Medulla oblongata (tissue), 1 donor: ENCODE results near the gene ICA1L.

Experiments
- DNase-seq: peaks from one replicate; pipeline ENCODE4 v3.0.0-alpha.2; 2015; ENCODE audit errors: extremely low spot score

The ICA1L gene

DNA sequence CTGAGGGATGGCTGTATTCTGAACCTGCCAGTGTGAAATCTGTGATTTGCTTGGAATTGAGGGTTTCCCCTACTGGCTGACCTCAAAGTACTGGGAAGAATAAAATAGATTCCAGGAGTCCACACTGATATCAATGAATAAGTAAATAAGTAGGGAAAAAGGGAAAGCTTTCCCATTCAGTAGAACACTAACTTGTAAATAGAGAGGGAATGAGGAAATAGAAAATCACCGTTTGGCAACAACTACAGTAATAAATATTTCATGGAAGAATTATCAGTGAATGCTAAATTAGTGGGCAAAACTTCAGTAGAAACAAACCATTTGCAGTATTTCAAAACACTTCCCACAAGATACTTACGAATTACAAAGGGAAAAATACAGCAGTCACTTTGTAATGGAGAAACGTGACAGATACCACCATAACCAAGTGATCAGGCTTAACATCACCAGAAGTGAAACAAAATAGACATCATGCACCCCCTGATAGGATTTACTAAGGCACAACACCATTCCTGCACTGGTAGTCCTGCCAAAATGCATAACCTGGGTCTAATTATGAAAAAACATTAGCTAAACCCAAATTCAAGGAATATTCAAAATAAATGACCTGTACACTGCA, 88.5 kb downstream of the ICA1L start:
- no peak for DNase-seq

- no peak for DNase-seq
Observed at GRCh38 chr2:202780514-202781021, 91.0 kb downstream of the ICA1L start.

DNA sequence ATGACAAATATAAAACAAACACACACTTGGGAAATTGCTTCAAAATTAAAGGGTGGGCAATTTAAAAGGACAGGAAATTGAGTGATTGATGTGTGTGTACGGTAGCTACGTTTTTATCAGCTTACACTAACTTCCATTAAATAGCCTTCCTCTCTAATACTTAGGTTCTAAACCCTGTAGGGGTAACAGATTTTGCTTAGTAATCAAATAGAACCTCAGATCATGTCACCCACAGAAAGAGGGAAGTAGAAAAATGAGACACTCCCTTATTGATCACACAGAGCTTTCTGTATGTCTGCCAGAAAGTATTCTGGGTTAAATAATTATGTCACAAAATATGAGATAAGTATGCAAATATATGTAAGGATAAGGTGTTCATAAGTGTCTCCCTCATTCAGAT, 93.3 kb downstream of the ICA1L start:
- no peak for DNase-seq

- no peak for DNase-seq
Observed at GRCh38 chr2:202774104-202774503, 97.5 kb downstream of the ICA1L start.

DNA sequence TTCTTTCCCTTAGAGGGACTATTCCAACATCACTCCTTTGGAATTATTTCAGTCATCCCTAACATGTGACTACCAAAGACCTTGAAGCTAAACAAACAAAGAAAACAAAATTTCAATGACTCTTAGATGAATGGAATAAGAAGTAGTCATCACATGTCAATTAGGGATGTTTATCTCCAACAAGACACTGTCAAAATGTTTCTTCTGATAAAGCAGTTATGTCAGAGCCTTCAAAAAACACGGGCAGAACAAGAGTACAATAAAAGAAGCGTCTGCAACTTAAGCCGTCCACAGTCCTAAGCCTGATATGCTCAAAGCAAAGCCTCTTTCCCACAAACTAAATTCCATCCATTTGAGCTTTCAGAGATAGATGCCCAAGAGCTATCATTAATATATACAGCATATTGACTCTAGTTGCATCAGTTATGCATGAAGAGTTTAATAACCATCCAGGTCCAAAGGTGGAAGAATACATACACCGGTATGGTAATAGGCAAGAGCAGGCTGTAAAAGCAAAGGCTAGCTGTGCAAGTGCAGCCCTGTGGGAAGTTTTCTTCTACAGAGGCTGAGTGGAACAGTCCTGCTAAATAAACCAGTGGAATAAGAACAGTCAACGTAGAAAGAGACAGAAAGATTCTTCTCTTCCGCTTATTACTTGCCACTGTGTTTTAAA, 98.1 kb downstream of the ICA1L start:
- no peak for DNase-seq

DNA sequence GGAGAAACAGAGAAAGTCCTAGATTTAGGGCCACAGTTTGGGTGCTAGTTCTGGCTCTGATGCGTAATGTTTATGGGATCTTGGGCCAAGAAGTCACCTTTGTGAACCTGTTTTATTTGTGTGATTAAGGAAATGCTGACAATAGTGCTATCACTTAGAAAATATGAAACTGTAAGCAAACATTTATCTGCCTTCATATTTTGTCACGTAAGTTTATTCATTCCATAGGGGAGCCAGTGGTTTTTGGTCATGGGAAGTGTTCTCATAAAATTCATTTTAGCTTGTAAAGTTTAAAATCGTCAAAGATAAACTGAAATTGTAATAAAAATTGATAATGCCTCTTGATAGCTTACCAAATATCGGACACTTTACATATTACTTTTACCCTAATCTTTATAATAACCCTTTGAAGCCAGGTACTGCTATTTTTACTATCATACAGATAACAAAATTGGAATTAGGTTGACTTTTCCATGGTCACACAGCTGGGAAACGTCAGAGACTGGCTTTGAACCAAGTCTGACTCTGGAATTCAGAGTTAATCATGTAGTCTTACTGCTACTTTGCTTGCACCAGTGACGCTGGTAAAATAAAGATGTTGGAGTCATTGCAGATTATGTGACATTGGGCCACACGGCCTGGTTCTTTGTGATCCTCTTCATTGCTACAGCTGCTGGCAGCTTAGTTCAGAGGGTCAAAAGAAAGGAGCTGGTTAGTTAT, 99.7 kb downstream of the ICA1L start:
- no peak for DNase-seq

DNA sequence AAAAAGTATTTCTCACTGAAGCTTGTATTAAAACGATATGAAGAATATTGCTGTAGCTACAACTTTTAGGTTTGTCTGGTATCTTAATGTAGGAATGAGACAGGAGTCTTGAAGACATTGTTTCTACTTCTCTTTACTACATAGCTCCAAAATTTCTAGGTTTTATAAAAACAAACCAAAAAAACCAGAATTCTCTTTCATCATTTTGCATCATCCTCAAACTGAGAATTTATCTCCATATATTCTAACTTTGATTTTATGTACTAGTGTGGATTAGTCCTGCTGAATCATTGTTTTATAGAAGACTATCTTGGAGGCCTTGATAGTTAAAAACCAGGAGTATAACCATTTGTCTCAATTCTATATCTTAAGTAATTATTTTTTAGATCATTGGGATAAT, 100.2 kb downstream of the ICA1L start:
- DNase-seq, result no peak

DNA sequence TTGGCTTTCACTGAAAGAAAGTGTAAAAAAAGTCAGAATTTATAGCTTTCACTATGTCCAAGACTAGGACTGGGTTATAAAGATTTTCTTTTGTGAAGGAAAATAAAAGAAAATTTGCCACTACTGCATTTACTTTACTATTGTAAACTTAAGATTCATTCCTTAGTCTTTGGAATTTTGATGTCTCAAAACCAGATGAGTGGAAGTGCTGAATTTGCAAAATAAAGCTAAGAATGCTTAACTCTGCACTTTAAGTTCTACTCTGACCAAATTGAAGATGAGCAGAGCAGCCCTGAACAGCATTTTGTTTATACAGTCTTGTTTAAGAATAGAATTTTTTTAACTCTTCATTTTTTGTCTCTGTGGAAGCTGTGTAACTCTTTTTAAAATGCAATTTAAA, 102.4 kb downstream of the ICA1L start:
- no peak for DNase-seq

DNA sequence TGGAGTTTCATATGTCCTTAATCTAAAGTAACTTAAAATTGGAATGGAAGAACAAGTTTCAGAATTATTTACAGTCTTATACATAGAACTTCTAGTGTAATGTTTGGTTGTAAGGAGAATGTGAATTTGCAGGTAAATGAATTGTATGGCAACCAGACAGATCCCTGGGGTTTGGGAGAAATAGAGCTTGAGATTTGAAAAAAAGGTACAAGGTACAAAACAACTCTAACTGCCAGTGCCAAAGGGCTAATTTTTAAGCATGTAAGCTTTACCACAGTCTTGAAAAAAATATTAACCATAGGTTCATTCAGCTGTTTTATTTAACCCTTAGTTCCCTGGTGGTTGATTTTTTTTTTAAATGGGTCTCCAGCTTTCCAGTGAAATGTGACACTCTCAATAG, 103.3 kb downstream of the ICA1L start:
- DNase-seq, result no peak

DNA sequence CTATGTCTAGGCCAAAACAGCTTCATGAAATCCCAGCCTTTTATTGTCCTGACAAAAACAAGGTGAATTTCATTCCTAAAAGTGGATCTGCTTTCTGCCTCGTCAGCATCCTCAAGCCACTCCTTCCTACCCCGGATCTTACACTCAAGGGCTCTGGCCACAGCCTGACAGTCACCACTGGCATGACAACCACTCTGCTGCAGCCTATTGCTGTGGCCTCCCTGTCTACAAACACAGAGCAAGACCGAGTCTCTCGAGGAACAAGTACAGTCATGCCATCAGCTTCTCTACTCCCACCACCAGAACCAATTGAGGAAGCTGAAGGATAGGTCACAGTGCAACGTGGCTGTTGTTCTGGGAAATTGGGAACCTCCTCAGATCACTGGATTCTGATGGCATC, 106.1 kb downstream of the ICA1L start:
- DNase-seq, result no peak

DNA sequence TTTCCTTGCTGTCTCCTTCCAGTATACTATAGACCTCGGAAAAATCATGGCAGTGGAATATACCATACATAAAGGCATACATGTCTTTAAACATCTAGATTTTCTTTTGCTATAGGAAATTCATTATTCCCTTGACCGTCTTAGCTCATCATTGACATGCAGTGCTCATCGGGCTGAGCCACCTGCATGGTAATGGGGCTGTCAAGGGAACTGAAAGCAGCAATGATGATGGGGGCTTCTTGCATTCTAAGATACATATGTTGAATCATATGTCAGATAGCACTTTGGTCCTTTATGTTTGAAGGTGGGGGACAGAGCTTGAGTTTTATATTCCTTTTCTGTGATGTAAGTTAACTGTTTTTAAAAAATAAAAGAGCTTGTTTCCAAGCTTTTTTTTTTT, 106.6 kb downstream of the ICA1L start:
- no peak for DNase-seq

DNA sequence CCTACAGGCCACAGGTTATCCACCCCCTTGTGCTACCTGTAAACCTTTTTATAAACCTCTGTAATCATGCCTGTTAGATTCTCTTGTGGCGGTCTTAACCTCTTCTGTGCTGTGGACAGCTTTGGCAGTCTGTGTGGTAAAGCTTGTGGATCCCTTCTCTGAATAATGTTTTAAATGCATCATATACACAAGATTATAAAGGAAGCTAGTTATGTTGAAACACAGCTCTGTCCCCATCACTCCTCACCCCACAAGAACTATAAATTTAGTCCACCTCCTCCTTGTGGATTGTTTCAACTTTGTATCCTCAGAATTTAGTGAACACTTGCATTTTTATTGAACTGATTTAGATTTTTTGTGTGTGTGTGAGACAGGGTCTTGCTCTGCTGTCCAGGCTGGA, 107.7 kb downstream of the ICA1L start:
- no peak for DNase-seq

- no peak for DNase-seq
Observed at GRCh38 chr2:202762556-202762955, 109.0 kb downstream of the ICA1L start.

DNA sequence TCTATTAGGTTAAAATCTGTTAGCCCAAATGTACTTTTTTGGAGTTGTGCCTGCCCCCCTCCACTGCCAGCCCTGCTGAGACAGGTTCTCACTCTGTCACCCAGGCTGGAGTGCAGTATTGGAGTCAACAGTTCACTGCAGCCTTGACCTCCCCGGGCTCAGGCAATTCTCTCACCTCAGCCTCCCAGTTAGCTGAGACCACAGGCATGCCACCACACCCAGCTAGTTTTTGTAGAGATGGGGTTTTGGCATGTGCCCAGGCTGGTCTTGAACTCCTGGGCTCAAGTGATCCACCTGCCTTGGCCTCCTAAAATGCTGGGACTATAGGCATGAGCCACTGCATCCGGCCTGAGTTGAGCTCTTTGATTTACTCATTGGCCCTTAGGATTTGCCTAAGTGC, 110.7 kb downstream of the ICA1L start:
- no peak for DNase-seq

DNA sequence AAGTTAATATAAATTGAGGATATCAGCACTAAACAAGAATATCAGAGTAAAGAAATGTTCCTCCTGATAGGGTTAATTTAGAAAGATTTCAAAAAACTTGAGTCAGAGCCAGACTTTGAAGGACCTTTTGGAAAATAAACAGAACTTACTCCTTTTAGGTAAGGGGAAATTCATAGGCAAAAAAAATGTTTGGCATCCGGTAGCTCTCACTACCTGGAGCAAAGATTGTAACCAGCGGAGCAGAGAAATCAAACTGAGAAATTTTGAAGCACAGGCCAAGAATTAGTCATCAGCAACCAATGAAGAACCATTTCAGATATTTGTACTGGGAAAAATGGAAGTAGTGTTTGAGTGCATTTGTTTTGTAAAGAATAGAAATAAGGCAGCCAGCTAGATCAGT, 113.0 kb downstream of the ICA1L start:
- no peak for DNase-seq

DNA sequence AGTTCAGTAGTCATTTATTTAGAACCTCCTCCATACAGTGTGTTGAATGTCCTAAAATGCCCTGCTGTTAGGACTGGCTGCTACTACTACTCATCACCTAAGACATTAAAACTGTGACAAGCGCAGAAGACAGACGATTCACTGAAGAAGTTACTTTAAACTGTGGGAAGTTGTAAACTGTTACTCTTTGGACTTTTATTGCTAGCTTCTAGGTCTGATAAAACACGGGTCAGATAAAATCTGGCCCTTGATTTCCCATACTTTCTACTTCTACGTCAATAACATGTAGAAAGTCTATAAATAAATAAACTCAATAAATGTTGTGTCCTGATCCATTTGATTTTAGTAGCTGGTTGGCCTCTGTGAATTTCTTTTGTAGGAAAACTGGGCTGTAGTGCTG, 113.4 kb downstream of the ICA1L start:
- no peak for DNase-seq

- no peak for DNase-seq
Observed at GRCh38 chr2:202757339-202757738, 114.2 kb downstream of the ICA1L start.

DNA sequence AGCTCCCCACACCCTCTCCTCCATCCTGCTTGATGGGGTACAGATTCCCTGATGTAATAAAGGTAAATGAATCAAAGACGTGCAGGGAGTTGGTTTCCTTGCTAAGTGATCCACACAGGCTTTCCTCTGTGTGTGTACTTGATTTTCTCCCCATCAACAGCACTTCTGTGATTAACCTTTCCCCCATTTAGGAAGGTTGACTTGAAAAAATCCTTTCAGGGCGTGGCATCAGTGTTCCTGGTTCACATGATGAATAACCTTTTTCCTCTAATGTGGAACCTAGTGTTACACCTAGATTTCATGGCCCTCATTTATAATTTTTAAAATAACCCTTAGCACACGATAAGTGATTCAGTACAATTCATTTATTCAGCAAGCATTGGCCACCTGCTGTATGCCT, 115.0 kb downstream of the ICA1L start:
- DNase-seq, result no peak

- no peak for DNase-seq
Observed at GRCh38 chr2:202754936-202755335, 116.6 kb downstream of the ICA1L start.

GRCh38 chr2:202752071-202752470, 119.5 kb downstream of the ICA1L start:
- no peak for DNase-seq

- no peak for DNase-seq
Observed at GRCh38 chr2:202750763-202751427, 120.7 kb downstream of the ICA1L start.

DNA sequence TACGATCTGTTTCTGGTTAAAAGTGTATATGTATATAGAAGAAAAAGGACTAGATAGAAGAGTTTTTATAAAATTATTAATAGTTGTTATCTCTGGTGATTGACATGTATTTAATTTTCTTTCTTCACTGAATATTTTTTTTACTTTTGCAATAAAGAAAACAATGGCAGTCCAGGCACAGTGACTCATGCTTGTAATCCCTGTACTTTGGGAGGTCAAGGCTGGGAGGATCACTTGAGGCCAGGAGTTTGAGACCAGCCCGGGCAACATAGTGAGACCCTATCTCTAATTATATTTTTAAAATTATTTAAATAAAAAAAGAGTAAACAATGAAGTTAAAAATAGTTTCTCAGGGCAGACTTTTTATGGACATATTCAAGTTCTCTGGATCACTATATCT, 122.1 kb downstream of the ICA1L start:
- no peak for DNase-seq

GRCh38 chr2:202743613-202744012, 128.0 kb downstream of the ICA1L start:
- DNase-seq, result no peak
